ENCODE results near the gene NGFR.
"Not testable (repeated sequence)": the region's sequence is repeated elsewhere in the genome, so short reads cannot be mapped to it uniquely, and the experiment has no call there.

NGFR gene

GRCh38 chr17:49496867-49497147, 1.7 kb downstream of the NGFR start:
- no peak for DNase-seq (ENCODE audit: low read depth)
- no peak overlapping the region for H3K4me3 ChIP-seq (ENCODE audit: low read length)
- TF ChIP-seq CTCF (conservative IDR thresholded peaks at IDR 0.05; ENCODE audit: low read depth, low read length) = no peak

GRCh38 chr17:49497148-49498028, 2.3 kb downstream of the NGFR start:
- no peak overlapping the region for H3K4me3 ChIP-seq (ENCODE audit: low read length)
- DNase-seq (ENCODE audit: low read depth) = peak; percentile 4
- TF ChIP-seq CTCF (conservative IDR thresholded peaks at IDR 0.05; ENCODE audit: low read depth, low read length) = no peak

DNA sequence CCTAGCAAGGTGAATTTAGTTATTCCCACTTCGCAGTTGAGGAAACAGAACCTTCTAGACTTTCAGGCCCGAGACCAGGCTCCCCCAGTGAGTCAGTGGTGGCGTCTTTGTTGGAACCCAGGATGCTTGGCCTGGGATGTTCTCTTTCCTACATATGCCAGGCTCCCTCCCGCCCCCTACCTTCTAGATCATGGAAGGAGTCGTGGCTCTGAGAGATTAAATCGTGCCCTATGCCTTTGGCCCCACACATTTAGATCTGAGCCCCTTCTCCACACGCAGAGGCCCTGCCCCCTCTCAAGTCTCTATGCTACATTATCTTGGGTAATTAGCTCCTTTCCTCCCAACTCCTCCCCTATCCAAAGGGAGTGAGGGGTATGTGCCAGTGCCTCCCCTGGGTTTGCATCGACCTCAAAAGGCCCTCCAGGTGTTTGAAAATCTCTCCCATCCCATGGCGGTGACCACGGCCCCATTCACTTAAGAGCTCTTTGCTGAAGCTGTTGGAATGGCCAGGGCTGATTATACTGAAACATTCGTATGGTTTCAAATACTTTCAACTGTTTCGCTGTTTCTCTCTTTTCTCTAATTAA, 3.0 kb downstream of the NGFR start:
- DNase-seq (ENCODE audit: low read depth) = no peak
- peak; percentile 20 for TF ChIP-seq CTCF (conservative IDR thresholded peaks at IDR 0.05; ENCODE audit: low read depth, low read length)
- no peak overlapping the region for H3K4me3 ChIP-seq (ENCODE audit: low read length)

DNA sequence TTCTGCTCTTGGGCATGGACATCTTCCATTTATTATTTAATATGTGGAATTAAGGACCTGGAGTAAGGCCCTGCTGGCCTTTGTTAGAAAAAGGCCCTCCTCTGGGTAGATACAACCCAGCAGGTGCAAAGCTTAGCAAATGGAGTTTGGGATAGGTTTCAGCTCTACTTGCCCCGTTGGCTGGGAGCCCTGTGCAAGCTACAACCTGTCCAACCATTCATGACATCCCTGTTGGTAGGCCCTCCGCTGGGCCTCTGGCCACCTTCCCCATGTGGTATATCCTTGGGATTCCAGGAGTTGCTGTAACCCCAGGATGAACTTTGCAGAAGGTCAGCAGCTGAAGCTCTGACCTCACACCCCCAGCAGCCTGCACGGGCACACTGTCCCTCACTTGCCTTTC, 6.4 kb downstream of the NGFR start:
- no peak for DNase-seq (ENCODE audit: low read depth)
- H3K4me3 ChIP-seq (ENCODE audit: low read length) = no peak overlapping the region
- no peak for TF ChIP-seq CTCF (conservative IDR thresholded peaks at IDR 0.05; ENCODE audit: low read depth, low read length)

DNA sequence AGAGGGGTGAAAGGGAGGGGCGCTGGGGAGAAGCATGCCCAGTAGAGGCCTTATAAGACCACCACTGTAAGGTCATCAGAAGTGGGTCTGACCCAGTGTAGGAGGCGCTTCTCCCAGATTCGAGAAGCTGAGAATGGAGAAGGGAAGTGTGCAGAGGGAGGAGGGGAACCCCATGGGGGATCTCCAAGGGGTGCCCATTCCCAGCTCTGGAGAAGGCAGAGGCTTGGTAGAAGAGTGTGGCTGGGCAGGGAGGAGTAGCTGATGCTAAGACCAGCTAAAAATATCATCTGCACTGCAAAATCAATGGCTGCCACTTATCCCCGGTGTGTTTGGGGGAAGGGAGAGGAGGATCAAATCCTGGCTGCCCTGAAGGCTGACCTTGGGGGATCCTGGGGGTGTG, 7.2 kb downstream of the NGFR start:
- no peak for TF ChIP-seq CTCF (conservative IDR thresholded peaks at IDR 0.05; ENCODE audit: low read depth, low read length)
- no peak overlapping the region for H3K4me3 ChIP-seq (ENCODE audit: low read length)
- DNase-seq (ENCODE audit: low read depth) = no peak

- DNase-seq (ENCODE audit: low read depth) = not testable (repeated sequence)
Measured at GRCh38 chr17:49502680-49503079, 7.6 kb downstream of the NGFR start.

GRCh38 chr17:49504369-49504768, 9.3 kb downstream of the NGFR start:
- no peak for TF ChIP-seq CTCF (conservative IDR thresholded peaks at IDR 0.05; ENCODE audit: low read depth, low read length)
- no peak overlapping the region for H3K4me3 ChIP-seq (ENCODE audit: low read length)
- DNase-seq (ENCODE audit: low read depth) = no peak

More at GRCh38 chr17:49502680-49503079, 7.6 kb downstream of the NGFR start:
- H3K4me3 ChIP-seq (ENCODE audit: low read length) = not testable (repeated sequence)
